ENCODE data around the gene CALML4.
A peak's percentile ranks its signal among the peaks of the same experiment; 100 is the strongest.
"Not testable (repeated sequence)": the region's sequence is repeated elsewhere in the genome, so short reads cannot be mapped to it uniquely, and the experiment has no call there.

CALML4 gene, protein sequence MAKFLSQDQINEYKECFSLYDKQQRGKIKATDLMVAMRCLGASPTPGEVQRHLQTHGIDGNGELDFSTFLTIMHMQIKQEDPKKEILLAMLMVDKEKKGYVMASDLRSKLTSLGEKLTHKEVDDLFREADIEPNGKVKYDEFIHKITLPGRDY

DNA sequence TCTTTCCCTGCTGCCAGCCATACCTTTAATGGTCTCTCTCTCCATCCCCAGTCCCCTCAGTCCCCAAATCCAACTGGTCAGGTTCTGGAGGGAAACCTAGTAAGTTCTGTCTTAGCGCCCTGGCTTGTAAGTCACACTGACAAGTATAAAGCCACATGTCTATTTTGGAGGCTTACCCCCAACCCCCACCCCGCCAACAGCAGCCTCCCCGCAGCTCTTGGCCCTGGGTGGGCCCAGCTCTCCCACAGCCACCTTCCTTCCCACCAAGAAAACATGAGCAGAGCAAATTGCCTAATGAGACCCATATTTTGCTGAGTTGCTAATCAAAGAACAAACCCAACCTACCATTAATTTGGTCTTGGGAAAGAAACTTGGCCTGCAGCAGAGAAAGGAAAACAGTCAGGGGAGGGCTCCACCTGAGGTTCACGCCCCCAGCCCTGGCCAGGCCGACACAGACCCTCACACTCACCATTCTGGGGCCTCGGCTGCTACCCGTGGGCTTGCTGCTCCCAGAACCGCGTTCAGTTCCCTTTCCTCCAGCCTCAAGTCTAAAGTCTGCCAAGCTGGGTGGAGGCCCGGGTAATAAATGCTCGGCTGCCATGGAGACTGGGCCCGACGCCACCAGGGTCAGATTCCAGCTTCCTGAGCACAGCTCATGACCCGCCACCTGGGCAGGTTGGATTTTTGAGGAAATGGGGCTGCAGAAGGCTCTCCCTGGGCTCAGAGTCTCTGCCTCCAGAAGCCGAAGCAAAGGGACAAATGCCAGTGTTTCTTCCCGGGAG, at the start of gene CALML4:
TSS of gene CALML4 (minus strand) at position 557 of the 782 bp plus-strand sequence. CDS start at position 472, 85 bp downstream.
- DNase-seq (ENCODE audit: low read depth), result no peak

DNA sequence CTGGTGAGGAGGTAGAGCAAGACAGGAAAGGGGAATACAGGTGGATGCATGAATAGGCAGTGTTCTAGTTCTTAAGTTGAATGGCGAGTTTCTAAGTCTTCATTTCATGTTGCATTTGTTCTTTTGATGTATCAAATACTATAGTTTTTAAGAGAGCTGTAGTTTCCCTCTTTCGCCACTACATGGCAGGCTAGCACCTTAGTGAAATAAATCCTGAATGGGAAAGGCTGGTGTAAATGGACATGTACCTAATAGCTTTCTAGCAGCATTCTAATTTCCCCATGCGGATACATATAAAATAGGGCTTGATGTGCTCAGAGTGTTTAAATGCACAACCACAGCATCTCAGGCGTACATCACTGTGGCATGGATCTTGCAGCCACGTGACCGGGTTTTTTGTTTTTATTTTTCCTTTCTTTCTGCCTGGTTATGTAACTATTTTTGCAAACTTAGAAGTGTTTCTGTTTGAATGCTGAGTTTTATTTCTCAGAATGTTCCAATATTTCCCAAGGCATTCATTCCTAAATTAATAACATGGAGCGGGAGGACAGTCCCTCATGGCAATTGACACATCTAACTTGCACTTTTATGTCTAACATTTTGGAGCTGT, 47.9 kb upstream of the CALML4 start:
- DNase-seq (ENCODE audit: low read depth), result no peak

DNA sequence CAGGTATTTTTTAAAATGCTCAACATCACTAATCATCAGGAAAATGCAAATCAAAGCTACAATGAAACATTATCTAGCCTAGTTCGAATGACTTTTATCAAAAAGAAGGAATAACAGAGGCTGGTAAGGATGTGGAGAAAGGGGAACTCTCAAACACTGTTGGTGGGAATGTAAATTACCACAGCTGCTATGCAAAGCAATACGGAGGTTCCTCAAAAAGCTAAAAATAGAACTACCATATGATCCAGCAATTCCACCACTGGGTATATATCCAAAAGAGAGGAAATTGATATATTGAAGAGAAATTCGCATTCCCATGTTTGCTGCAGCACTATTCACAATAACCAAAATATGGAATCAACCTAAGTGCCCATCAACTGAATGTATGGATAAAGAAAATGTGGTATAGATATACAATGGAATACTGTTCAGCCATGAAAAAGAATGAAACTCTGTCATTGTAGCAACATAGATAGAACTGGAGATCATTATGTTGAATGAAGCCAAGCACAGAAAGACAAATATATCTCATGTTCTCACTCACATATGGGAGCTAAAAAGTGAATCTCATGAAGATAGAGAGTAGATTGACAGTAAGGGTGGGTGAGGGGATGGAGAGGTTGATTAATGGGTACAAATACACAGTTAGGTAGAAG, 44.1 kb upstream of the CALML4 start:
- no peak for DNase-seq (ENCODE audit: low read depth)

DNA sequence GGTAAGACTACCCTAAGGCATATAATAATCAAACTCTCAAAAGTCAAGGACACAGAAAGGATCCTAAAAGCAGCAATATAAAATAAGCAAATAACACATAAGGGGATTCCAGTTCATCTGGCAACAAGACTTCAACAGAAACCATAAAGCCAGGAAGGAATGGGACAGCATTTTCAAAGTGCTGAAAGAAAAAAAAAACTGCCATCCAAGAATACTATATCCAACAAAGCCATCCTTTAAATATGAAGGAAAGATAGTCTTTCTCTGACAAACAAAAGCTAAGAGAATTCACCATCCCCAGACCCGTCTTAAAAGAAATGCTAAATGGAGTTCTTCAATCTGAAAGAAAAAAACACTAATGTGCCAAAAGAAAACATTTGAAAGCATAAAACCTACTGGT, 39.1 kb upstream of the CALML4 start:
- DNase-seq (ENCODE audit: low read depth), result no peak

DNA sequence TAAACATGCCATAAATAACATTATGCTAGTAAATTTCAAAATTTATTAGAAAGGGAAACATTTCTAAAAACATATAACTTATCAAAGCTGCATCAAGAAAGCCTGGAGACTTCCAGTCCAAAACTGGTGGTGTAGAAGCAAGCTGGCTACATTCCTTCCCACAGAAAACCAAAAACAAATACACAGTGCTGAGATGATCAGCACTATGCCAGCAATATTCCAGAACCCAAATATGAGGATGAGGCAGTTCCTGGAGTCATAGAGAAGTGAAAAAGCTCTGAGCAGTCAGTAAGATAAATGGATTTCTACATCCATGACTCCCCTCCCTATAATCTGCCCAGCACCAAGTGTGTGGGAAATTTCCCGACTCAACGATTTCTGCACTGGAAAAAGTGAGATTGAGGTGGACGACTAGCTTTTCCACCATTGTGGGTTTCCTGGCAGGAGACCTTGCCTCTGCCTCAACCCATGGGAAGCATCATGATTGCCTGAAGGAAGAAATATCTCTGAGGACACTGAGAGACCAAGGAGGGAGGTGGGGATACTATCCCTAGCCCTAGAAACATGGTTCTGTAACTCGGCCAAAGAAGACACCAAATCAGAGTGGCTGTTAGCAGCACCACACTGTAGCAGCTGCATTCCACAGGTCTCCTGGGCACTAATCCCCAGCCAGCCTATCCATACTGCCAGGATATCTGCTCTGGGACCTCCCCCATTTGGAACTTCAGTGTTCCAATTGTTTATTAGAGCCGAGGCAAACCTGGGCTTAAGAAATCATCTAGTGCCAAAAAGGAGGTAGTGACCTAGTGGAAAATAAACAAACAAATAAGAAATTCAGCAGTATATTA, 36.2 kb upstream of the CALML4 start:
- DNase-seq (ENCODE audit: low read depth), result no peak

DNA sequence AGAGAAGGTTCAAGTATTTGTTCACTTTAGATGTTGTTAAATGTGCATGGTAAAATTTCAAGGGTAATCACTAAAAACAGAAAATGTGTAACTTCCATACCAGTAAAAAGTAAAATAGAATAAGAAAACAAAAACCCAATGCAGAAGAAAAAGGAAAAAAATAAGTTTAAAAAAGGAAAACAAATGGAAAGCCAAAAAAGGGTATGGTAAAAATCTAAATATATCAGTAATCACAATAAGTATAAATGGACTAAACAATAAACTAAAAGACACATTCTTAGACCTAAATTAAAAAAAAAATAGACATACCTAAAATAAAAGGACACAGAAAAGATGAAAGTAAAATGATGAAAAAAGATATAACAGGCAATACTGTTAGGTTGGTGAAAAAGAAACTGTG, 33.9 kb upstream of the CALML4 start:
- no peak for DNase-seq (ENCODE audit: low read depth)

DNA sequence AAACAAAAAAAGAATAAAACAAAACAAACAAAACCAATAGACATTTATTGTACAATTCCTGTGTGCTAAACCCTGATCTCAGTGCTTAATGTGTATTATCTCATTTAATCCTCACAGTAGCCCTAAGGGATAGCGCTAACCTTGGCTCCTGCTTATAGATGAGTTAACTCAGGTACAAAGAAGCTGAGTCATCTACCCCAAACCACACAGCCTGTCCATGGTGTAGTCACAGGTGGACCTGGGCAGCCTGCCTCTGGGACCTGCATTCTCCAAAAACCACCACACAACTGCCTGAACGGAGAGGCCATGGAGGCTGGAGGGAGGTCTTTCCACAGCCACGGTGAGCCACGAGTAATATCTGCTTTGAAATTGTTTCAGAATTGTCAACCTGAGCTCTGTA, 29.9 kb upstream of the CALML4 start:
- DNase-seq (ENCODE audit: low read depth), result no peak

DNA sequence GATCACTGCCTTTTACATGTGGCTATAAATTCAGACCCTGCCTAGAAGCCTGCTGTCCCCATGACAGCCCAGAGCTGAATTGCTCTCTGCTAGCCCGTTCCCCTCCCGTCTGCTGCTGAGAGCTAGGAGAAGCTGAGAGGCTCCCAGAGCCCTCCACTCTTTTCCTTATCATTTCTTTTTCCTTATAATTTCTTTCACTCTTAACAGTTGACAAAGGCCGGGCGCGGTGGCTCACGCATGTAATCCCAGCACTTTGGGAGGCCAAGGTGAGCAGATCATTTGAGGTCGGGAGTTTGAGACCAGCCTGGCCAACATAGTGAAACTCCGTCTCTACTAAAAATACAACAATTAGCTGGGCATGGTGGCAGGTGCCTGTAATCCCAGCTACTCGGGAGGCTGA, 29.4 kb upstream of the CALML4 start:
- not testable (repeated sequence) for DNase-seq (ENCODE audit: low read depth)

DNA sequence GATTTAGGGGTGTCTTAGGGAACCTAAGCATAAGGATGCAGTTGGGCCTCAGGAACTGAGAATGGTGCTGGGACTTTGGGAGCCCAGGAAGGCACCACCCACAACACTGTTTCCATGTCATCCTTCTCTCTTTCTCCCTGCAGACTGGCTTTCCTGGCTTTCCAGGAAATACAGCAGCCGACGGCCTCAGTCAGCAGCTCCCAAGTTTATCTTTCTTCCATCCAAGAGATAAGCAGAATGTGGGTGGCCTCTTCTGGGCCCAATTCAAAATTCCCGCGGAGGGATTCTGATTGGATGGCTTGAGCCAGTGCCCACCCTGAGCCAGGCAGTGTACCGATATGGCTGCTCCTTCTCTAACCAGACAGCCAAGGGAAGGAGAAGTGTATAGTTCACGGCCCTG, 28.9 kb upstream of the CALML4 start:
- no peak for DNase-seq (ENCODE audit: low read depth)

DNA sequence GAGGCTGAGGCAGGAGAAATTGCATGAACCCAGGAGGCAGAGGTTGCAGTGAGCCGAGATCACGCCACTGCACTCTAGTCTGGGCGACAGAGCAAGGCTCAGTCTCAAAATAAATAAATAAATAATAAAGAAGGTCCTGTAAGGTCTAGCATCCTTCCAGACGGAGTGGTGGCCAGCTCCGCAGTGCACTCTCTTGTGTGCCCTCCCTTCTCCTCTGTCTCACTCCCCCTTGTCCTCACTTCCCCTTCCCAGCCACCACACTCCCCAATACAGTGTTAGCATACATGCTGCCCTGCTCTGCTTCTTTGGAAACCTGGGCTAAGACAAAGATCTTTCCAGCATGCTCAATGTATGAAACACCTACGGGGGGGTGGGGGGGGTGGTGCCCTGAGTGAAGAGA, 27.8 kb upstream of the CALML4 start:
- DNase-seq (ENCODE audit: low read depth), result no peak

DNA sequence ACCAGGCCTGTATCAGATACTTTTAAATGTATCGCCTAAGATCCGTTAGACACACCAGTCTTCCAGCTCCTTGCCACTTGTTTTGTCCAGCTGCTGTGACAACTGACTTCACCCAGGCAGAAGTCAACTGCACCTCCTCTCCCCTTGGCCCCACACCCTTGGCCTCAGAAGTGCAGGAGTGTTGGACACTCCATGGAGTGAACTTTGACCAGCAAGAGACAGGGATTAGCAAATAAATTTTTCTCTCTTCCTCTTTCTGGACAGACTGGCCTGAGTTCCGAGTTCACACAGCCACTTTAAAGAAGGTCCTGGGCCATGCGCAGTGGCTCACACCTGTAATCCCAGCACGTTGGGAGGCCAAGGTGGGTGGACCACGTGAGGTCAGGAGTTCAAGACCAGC, 27.3 kb upstream of the CALML4 start:
- DNase-seq (ENCODE audit: low read depth), result no peak

DNA sequence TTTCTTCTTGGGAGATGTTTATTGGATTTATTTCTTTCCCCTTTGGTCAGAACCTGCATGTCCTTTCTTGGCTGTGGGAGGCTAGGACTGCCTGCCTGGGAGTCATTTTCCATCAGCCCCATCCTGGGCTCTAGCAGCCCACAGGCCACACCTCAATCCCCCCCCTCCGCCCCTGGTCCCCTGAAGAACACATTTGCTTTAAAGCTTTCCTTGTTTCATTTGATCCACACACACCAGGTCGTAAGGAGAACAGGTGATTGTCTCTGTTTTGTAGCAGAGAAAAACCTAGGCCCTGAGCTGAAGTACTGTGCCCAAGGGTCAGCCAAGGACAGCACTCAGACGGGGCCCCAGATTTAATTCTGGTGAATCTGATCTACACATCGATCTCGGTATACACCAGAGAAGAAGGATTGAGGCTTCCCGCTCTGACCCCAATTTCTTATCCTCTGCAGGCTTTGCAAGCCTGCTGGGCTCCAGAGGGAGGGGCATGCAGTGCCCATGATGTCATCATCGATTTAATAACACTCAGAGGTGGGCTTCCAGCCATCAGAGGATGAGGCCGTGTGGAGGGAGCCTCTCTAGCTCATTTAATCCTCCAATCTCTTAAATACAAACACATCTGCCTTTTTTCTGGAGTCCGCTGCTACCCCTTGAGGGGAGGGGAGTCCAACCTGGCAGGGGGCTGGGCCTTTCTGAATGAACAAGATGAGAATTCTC, 26.1 kb upstream of the CALML4 start:
- no peak for DNase-seq (ENCODE audit: low read depth)

DNA sequence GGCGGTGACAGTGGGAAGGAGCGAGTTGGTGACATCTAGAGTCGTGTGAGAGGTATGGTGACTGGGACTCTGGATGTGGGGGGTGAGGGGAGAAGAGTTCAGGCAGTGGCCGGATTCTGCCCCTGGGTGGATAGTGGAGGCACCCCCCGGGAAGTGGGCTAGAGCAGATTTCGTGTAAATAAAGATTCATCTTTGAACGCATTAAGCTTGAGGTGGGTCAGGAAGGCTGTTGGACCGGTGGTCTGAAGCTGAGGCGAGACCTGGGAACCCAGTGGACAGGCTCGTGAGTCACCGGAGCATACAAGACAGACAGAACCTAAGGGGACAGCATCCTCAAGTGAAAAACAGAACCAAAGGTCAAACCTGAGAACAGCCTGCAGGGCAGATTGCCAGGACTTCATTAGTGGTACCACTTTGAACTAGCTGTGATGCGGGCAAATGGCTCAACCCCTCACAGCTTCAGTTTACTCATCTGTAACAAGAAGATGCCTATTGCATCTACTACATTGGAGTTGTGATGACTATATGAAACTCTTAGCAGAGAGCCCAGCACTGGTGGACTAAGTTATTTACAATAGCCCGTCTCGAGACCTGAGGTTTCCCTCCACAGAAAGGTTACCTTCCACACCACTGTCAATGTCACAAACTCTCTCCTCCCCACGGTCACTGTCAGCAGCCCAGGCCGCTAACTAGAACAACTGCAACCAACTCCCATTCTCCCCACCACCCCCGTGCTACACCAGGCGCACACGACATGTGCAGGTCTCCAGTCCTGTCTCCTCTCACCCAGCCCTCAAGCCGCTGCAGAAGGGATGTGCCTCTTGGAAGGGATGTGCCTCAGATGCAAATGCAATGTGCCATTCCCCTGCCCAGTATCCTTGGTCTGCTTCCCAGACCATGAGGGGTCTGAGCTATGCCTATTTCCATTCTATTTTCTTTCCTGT, 25.3 kb upstream of the CALML4 start:
- DNase-seq (ENCODE audit: low read depth), result no peak

DNA sequence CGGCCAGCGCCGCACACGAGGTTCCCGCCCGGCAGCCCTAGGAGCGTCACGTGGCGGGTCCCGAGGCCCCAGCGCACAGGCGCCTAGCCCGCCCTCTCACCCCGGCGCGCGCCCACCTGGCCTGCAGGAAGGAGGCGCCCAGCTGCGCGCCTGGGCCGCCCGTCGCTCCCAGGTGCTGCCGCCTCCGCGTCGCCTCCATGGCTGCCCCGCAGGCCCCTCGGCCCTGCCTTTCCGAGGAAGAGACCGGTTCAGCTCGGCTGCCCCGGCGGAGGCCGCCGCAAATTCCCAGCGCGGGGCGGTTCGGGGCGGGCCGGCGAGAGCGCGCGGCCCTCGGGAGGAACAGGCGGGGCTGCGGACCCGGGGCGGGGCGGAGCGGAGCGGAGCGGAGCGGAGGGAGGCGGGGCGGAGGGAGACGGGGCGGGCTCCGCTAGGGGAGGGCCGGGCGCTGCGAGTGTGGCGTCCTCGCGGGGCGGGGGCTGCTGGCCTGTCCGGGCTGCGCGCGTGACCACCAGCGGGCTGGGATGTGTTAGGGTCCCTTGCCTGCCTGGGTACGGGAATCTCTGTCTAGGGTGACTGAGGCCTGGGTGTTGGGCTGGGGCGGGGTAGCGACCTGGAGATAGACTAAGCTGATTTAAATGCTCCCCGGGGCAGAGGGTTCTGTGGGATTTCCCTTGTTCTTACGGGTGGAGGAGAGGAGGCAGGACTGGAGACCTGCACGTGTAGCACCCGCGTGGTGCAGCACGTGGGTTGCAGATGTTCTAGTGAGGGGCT, 24.4 kb upstream of the CALML4 start, which contains the start of gene CLN6:
TSS of gene CLN6 (minus strand) at position 343 of the 771 bp plus-strand sequence. CDS start at position 199, 144 bp downstream.
- DNase-seq (ENCODE audit: low read depth), result peak; percentile 72

DNA sequence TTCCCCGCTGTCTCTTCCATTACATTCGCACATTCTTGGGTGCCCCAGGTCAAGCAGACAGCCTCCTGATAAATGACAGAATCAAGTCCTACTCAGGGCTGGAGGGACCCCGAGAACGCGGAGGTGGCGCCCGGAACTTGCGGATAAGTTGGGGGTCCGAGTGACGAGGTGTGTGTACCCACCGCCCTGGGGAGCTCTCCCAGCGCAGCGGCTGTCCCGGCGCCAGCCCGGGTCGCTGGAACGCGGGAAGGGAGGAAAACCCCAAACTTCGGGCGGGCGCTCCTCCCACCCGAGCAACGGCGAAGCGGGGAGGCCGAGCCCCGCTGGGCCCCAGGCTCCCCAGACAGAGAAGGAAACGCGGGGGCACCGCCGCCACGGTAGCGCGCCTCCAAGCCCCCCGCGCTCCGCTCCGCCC, 23.8 kb upstream of the CALML4 start:
- no peak for DNase-seq (ENCODE audit: low read depth)

DNA sequence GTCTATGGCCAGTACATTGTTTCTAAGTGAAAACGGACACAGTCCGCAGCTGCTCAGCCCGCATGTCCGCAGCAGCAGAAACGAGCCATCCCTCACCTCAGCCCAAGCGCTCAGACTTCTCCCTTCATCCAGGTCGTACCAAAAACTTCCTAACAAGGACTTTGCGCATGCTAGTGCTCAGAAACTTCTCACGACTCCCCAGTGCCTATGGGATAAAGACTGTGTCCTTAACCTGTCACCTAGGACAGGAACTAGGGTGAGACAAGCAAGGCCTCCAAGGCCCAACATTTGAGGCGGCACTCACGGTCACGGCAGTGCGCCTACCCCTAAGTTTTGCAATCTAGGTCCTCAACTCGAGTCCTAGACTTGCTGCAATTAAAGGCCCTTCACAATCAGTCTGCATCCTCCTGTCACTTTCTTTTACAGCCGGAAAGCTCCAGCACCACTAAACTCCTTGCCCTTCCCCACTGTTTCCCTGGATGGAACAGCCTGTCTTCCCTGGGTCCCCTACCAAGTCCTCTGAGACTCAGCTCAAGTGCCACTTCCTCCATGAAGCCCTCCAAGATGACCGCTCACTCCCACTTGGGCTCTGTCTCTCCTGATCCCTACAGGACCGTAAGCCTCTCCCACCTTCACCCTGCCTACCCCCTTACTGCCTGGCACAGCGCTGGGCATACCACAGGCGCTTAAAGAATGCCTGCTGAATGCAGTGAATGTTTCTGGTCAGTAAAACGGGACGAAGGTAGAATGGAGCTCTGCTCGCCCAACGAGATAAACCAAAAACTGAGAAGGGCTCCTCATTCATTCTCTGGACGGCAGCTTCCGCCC, 23.2 kb upstream of the CALML4 start:
- no peak for DNase-seq (ENCODE audit: low read depth)

DNA sequence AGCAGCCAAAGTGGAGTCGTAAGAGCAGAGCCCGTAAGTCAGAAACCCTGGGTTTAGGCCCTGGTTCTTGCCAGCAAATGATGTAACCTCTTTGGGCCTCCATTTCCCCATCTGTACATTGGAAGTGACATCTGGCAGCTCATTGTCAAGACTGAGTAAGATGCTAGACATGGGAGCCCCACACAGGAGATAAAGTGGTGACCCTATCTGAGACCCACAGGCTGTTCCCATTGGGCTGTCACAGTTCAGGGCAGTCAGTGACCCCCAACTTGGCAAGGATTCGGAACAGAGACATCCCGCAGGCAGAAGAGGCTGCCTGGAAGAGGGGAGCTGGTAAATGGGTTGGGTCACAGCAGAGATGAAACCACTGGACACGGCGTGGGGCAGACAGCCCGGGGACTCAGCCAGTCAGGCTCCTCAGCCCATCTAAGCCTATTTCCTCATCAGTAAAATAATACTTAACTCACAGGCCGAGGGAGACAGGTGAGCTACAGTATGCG, 22.6 kb upstream of the CALML4 start:
- DNase-seq (ENCODE audit: low read depth), result no peak

DNA sequence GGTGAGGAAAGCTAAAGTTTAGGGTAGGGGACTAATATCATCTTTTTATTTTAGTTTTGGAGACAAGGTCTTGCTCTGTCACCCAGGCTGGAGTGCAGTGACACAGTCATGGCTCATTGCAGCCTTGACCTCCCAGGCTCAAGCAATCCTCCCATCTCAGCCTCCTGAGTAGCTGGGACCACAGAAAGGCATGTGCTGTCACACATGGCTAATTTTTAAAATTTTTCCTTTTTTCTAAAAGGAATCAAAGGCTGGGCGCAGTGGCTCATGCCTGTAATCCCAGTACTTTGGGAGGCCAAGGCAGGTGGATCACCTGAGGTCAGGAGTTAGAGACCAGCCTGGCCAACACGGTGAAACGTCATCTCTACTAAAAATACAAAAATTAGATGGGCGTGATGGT, 20.3 kb upstream of the CALML4 start:
- DNase-seq (ENCODE audit: low read depth), result not testable (repeated sequence)
